B cell (primary cell): Measurements from ENCODE around the gene SMIM28. TPM values are rescaled to one million over a fixed set of nuclear protein-coding genes. Genes with fewer than 3 reads are reported as not detected.

Experiments
- ATAC-seq: fragments of 200-7000 bp; cut with Tn5 transposase; one replicate; pipeline ENCODE4 v1.10.0; 2021; ENCODE audit warnings: low read depth, mild to moderate bottlenecking, moderate number of reproducible peaks, moderate library complexity
- CTCF ChIA-PET: fragments of 350-600 bp; sonication (Branson Sonifier 250); formaldehyde crosslinking; loops from one replicate; lab custom pipeline; 2021; ENCODE audit warnings: antibody characterized with exemption, inconsistent platforms; lab: Charles Lee
- POLR2A ChIA-PET: fragments of 350-600 bp; sonication (Branson Sonifier 250); formaldehyde crosslinking; loops from one replicate; lab custom pipeline; 2021; ENCODE audit warnings: antibody characterized with exemption; lab: Charles Lee
- DNase-seq: peaks from one replicate; pipeline ENCODE4 v3.0.0; 2013
- H2AFZ ChIP-seq: 2 replicates; pipeline ENCODE4 v1.6.1; 2012; ENCODE audit warnings: mild to moderate bottlenecking, low read depth, low read length; ENCODE audit not compliant: insufficient read depth, poor library complexity, severe bottlenecking
- H3K27ac ChIP-seq, 2 donors: 1 replicate in 1 of 2; 2 replicates in 1 of 2; pipeline ENCODE4 v1.5.1; 2012 to 2013; ENCODE audit warnings: low read length in 2 of 2, mild to moderate bottlenecking in 2 of 2, moderate library complexity in 1 of 2
- H3K27me3 ChIP-seq, 4 experiments: fragments of 200-600 bp in 1 of 4; sonication (generic) in 1 of 4; replicated peaks in 1 of 4; 1 replicate in 2 of 4; 2 replicates in 2 of 4; pipeline versions ENCODE4 v1.6.1 to v1.7.0; 2013 to 2016; ENCODE audit warnings: low read length in 3 of 4, mild to moderate bottlenecking in 2 of 4, mixed read lengths in 1 of 4, moderate library complexity in 1 of 4; ENCODE audit not compliant: insufficient read depth in 4 of 4, control insufficient read depth in 3 of 4; ENCODE audit errors: control extremely low read depth in 1 of 4
- H3K36me3 ChIP-seq, 2 experiments: replicated peaks in 1 of 2; 1 replicate in 1 of 2; 2 replicates in 1 of 2; pipeline versions ENCODE4 v1.6.1 to v1.7.1; 2013; ENCODE audit warnings: low read length in 1 of 2; ENCODE audit not compliant: insufficient read depth in 2 of 2, control insufficient read depth in 1 of 2; ENCODE audit errors: control extremely low read depth in 1 of 2, extremely low read depth in 1 of 2
- H3K4me1 ChIP-seq, 2 donors: fragments of 200-600 bp in 1 of 2; sonication (generic) in 1 of 2; 1 replicate in 1 of 2; 2 replicates in 1 of 2; pipeline versions ENCODE4 v1.5.1 to v1.6.1; 2013 to 2017; ENCODE audit warnings: low read length in 2 of 2; ENCODE audit not compliant: control insufficient read depth in 2 of 2, insufficient read depth in 2 of 2
- H3K4me2 ChIP-seq: replicated peaks from 2 replicates; pipeline ENCODE3; 2012; ENCODE audit warnings: mild to moderate bottlenecking, low read depth, low read length; ENCODE audit not compliant: poor library complexity, severe bottlenecking
- H3K4me3 ChIP-seq, 5 experiments: fragments of 200-600 bp in 1 of 5; sonication (generic) in 1 of 5; 1 replicate in 3 of 5; 2 replicates in 2 of 5; pipeline versions ENCODE4 v1.5.1 to v1.7.0; 2011 to 2016; ENCODE audit warnings: low read length in 4 of 5, mild to moderate bottlenecking in 4 of 5, low read depth in 2 of 5, control low read depth in 1 of 5, moderate library complexity in 1 of 5; ENCODE audit not compliant: insufficient read depth in 1 of 5; ENCODE audit errors: control extremely low read depth in 1 of 5, extremely low read depth in 1 of 5
- H3K79me2 ChIP-seq: fragments of 200-600 bp; sonication (generic); one replicate; pipeline ENCODE4 v1.6.0; 2016; ENCODE audit warnings: low read length; ENCODE audit not compliant: control insufficient read depth, insufficient read depth
- H3K9ac ChIP-seq: fragments of 200-600 bp; sonication (generic); 2 replicates; pipeline ENCODE4 v1.6.1; 2017; ENCODE audit warnings: mild to moderate bottlenecking, low read length, moderate library complexity
- H3K9me3 ChIP-seq, 3 donors: one replicate each; pipeline versions ENCODE4 v1.6.1 to v1.7.1; 2013; ENCODE audit warnings: low read length in 2 of 3; ENCODE audit not compliant: control insufficient read depth in 2 of 3, insufficient read depth in 1 of 3; ENCODE audit errors: control extremely low read depth in 1 of 3
- H4K20me1 ChIP-seq: 2 replicates; pipeline ENCODE4 v1.6.0; 2012; ENCODE audit warnings: mild to moderate bottlenecking, low read length; ENCODE audit not compliant: insufficient read depth, control insufficient read depth, poor library complexity, severe bottlenecking
- H3K27ac Mint-ChIP-seq: one replicate; pipeline ENCODE4 v1.8.0; 2021; ENCODE audit warnings: mixed read lengths
- H3K27me3 Mint-ChIP-seq: one replicate; pipeline ENCODE4 v1.8.0; 2021; ENCODE audit warnings: mixed read lengths
- H3K4me1 Mint-ChIP-seq: one replicate; pipeline ENCODE4 v1.8.0; 2021; ENCODE audit warnings: mixed read lengths
- H3K4me3 Mint-ChIP-seq: one replicate; pipeline ENCODE4 v1.8.0; 2021; ENCODE audit warnings: mixed read lengths
- H3K9me3 Mint-ChIP-seq: one replicate; pipeline ENCODE4 v1.8.0; 2022; ENCODE audit warnings: mixed read lengths; ENCODE audit not compliant: insufficient read depth
- CTCF ChIP-seq: fragments of 200-600 bp; IDR thresholded peaks from one replicate; pipeline ENCODE4 v1.8.0; 2022; ENCODE audit warnings: antibody characterized with exemption, mild to moderate bottlenecking
- EZH2 ChIP-seq: IDR thresholded peaks from 2 replicates; pipeline ENCODE4 v1.6.1; 2012; ENCODE audit warnings: borderline replicate concordance, low read depth, mild to moderate bottlenecking, moderate library complexity, low read length; ENCODE audit not compliant: insufficient read depth, poor library complexity, severe bottlenecking
- WGBS: methylation state at CpG from one replicate; pipeline ENCODE4 v1.1.5; 2013; ENCODE audit warnings: missing lambda C conversion rate; ENCODE audit not compliant: insufficient coverage; 5-methylcytosine and 5-hydroxymethylcytosine counted together
- intact Hi-C: fragments of 100-400 bp; cut with micrococcal nuclease; formaldehyde crosslinking; loops from one replicate; pipeline ENCODE4 v1.10.0; 2022
- polyA plus RNA-seq: library from polyadenylated mRNA; depleted of rRNA; stranded (reverse); fragments of >200 nt; gene quantifications from 2 replicates; pipeline ENCODE4 v1.2.3, GENCODE V29; 2012
- total RNA-seq, 2 donors: library from RNA; stranded (reverse); fragments of 120-200 nt in 1 of 2; gene quantifications; 1 replicate in 1 of 2; 2 replicates in 1 of 2; pipeline versions ENCODE4 v1.2.3 to v1.2.4, GENCODE V29; 2013 to 2022

The SMIM28 gene
- total and polyA plus RNA-seq, 2 donors (not counting 1 experiment from before 2014, with no cell fraction given), result not detected

DNA sequence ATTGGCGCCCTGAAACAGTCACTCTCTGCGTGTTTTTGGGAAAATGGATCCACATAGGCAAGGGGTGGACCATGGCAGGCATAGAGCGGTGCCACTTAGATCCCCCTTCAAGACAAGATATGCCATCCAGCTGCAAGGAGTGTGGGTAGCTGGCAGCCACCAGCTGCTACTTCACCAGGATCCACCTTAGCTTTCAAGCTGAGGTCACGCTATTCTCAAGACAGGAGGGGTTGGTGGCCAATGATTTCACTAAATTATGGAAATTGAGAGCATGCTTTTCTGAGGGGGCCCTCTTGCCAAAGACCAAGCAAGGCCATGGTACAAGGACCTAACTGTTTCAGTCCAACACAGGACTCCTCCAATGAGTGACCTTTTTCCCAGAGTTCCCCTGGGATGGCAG is 42.7 kb downstream of the SMIM28 start:
- H3K27ac Mint-ChIP-seq, result no peak overlapping the region
- Histone ChIP-seq H3K9ac (no peak overlapping the region), H3K4me1 (no peaks in the 10 kb centered on the region), H3K9me3 (no peaks in the 10 kb centered on the region), H4K20me1 (no peaks in the 10 kb centered on the region), H3K4me3 (no peak overlapping the region), H3K4me2 (no peak overlapping the region), H2AFZ (no peak overlapping the region), H3K36me3 (peaks cover 4 to 11% of the 10 kb centered on the region in 2 experiments), H3K27ac (no peak overlapping the region), H3K27me3 (no peaks in the 10 kb centered on the region), H3K79me2 (no peaks in the 10 kb centered on the region)
- WGBS, result 95% methylated on average over 3 of the region's 4 CpGs
- DNase-seq (no peak), ATAC-seq (no peak)
- ChIA-PET POLR2A (no interaction called here), CTCF (no interaction called here)
- TF ChIP-seq EZH2, result no peak
- TF ChIP-seq CTCF, result no peak
- no peaks in the 10 kb centered on the region for H3K4me1 Mint-ChIP-seq
- H3K4me3 Mint-ChIP-seq, result no peak overlapping the region
- intact Hi-C loops, result no loop called here
- no peaks in the 10 kb centered on the region for H3K9me3 Mint-ChIP-seq
- H3K27me3 Mint-ChIP-seq, result no peaks in the 10 kb centered on the region

GRCh38 chr6:138421089-138421488 is 43.4 kb downstream of the SMIM28 start:
- WGBS, result 60% methylated on average over 1 of the region's 6 CpGs
- Histone ChIP-seq H3K9ac (no peak overlapping the region), H3K4me3 (no peak overlapping the region), H4K20me1 (no peaks in the 10 kb centered on the region), H3K27ac (no peak overlapping the region), H3K36me3 (peaks cover 4 to 11% of the 10 kb centered on the region in 2 experiments), H3K27me3 (no peaks in the 10 kb centered on the region), H3K4me2 (no peak overlapping the region), H3K9me3 (no peaks in the 10 kb centered on the region), H3K4me1 (no peaks in the 10 kb centered on the region), H3K79me2 (no peaks in the 10 kb centered on the region), H2AFZ (no peak overlapping the region)
- Mint-ChIP-seq H3K27me3 (no peaks in the 10 kb centered on the region), H3K4me1 (no peaks in the 10 kb centered on the region), H3K9me3 (no peaks in the 10 kb centered on the region), H3K27ac (no peak overlapping the region), H3K4me3 (no peak overlapping the region)
- DNase-seq (no peak), ATAC-seq (no peak)
- TF ChIP-seq CTCF (no peak), EZH2 (no peak)
- intact Hi-C loops, result no loop called here
- ChIA-PET CTCF (no interaction called here), POLR2A (no interaction called here)
